A375 (cell line): ENCODE data around the gene PMPCA. TPM values are rescaled to one million over a fixed set of nuclear protein-coding genes. Genes with fewer than 3 reads are reported as not detected.

Experiments
- total RNA-seq: library from RNA; depleted of rRNA; stranded (reverse); fragments of >200 nt; shearing (Covaris generic); gene quantifications from 2 replicates; pipeline ENCODE4 v1.2.3, GENCODE V29; 2014; rRNA removed

The PMPCA gene, protein sequence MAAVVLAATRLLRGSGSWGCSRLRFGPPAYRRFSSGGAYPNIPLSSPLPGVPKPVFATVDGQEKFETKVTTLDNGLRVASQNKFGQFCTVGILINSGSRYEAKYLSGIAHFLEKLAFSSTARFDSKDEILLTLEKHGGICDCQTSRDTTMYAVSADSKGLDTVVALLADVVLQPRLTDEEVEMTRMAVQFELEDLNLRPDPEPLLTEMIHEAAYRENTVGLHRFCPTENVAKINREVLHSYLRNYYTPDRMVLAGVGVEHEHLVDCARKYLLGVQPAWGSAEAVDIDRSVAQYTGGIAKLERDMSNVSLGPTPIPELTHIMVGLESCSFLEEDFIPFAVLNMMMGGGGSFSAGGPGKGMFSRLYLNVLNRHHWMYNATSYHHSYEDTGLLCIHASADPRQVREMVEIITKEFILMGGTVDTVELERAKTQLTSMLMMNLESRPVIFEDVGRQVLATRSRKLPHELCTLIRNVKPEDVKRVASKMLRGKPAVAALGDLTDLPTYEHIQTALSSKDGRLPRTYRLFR
- total RNA-seq: 96.6 and 103 TPM in 2 replicates

DNA sequence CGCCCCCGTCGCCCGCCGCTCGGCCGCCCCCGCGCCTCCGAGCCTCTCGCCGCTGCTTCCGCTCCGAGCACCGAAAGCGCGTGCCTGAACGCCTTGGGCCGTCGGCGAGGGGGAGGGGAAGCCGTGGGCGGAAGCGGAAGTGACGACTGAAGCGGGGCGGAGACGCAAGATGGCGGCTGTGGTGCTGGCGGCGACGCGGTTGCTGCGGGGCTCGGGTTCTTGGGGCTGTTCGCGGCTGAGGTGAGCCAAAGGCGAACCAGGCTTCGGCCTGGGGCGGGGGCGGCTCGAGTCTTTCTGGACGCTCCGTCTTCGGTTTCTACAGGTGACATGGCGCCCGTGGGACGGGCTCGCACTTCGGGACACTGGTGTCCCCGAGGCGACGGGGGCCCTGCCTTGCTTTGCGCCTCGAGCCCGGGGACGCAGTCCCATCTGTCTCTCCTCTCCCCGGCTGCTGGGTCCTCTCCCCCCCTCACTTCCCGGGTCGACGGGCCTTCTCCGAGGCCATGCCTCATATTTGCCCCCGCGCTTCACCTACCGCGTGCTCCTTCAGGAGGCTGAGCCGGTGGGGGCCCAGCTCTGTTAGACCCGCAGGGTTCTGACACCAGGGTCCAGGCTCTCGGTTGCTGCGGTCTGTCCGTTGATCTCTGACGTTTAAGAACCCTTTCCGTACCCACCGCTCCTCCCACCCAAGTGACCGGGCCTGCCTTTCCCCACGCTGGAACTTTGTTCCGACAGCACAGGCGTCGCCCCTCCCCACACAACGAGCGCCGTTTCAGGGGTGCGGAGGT is at the start of gene PMPCA, which contains the start of gene ENTR1:
Gene PMPCA (plus strand): TSS at position 159 of the 788 bp plus-strand sequence. CDS start 11 bp downstream, at position 170.
Gene ENTR1 (minus strand): TSS at position 115 of the 788 bp plus-strand sequence. CDS start 217 bp downstream, outside the sequence.

DNA sequence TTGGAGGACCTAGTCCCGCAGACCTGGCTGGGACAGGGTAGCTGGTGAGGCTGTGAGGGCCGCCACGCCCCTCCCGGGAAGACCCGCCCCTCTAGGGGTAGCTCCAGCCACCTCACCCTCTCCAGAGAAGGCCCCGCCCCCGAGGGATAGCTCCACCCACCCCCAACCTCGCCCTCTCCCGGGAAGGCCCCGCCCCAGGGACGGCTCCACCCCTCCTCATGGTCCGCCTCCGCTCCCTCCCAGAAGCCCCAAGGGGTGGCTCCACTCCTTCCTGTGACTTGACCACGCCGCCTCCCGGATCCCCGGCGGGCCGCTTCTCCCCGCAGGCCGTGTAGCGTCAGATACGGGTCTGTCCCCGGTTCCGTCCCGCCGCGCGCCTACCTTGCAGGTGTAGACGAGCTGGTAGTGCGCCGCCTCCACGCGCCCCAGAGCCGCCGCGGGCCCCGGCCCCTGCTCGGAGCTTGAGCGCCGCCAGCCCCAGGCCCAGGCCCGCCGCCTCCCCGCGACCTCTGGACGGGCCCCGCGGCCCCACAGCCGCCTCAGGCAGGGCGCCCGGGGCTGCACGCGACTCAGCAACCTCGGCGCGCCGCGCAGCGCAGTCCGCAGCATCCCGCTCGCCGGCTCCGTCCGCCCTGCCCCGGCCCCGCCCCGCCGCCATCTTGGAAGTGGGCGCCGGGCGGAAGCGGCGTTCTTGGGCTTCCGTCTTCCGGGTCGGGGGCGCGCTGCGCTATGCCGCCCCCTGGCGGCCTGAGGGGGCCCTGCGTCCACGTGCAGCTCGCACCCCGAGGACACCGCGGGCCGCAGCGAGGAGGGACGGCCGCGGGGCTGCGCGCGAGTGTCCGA is 47.1 kb upstream of the PMPCA start, which contains the start of gene DNLZ:
Gene DNLZ (minus strand): TSS at position 639 of the 843 bp plus-strand sequence. CDS start 30 bp downstream, at position 609.

DNA sequence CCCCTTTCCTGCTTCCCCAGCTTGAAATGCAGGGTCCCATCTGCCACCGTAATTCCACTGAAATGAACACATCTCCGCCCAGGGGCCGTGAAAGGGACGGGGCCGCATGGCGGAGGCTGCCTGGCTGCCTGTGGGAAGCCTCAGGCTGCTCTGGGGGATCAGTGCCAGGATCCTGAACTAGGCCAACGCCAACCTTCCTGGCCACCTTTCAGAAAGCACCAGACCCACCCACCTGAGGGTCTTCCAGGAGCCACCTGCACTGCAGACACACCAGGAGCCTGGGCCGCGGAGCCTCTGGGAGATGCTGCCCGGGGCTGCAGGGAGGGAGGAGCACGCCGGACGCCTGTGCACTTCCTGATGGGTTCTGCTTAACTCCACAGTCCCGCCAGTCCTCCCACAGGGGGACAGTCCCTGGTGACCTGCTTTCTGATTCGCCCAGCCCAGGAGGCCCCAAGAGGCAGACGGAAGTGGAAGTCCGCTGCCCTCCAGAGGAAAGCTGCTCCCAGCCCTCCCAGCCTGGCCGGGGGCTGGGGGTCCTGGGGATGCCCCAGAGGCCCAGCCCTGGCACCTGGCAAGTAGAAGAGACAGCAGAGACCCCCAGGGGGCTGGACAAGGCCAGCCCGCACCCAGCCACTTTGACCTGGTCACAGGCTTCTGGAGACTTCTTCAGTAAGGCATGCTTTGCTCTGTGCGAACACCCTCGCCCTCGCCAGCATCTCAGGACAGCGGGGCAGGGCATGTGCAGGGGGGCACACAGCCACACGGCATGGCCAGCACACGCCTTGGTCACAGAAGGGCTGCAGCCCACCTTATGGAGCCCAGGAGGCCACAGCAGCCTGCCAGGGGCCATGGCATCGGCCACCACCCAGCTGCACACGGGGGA is 36.9 kb upstream of the PMPCA start, which contains the start of gene CARD9:
Gene CARD9 (minus strand): TSS at position 370 of the 883 bp plus-strand sequence. CDS start 1,591 bp downstream, outside the sequence.

DNA sequence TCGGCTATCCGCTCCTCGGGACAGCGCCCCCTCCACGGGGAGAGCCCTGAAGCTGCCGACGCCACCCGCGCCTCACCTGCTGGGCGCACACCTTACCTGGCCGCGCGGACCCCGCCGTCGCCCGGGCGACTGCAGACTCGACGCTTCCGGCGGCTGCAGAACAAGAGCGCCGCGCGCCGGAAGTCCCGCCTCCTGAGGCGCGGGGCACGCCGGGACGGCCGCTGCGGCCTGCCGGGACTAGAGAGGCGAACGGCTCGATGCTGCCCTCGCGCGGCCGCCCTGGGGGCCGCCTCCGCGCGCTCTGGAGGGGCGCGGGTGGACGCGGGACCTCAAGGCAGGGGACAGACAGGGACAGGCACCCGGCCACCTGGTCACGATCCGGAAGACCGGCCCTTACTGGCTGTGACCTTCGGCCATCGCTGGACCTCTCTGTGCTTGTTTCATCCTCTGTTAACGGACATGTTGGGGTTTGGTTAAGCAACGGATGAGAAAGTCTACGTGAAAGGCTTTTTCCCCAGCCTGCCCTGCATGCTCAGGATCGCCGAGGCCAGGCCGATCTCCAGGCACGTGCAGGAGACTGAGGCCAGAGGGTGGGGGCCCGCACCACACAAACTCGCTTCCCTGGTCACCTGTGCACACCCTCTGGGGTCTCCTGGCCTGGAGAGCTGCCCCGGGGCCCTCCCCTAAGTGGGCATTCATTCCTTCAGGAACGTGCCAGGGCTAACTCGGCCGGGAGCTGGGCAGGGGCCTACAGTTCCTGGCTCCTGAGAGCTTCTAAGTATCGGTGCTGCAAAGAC is 10.2 kb upstream of the PMPCA start, which contains the start of gene SNAPC4:
Gene SNAPC4 (minus strand): TSS at position 133 of the 797 bp plus-strand sequence. CDS start 1,742 bp downstream, outside the sequence.

DNA sequence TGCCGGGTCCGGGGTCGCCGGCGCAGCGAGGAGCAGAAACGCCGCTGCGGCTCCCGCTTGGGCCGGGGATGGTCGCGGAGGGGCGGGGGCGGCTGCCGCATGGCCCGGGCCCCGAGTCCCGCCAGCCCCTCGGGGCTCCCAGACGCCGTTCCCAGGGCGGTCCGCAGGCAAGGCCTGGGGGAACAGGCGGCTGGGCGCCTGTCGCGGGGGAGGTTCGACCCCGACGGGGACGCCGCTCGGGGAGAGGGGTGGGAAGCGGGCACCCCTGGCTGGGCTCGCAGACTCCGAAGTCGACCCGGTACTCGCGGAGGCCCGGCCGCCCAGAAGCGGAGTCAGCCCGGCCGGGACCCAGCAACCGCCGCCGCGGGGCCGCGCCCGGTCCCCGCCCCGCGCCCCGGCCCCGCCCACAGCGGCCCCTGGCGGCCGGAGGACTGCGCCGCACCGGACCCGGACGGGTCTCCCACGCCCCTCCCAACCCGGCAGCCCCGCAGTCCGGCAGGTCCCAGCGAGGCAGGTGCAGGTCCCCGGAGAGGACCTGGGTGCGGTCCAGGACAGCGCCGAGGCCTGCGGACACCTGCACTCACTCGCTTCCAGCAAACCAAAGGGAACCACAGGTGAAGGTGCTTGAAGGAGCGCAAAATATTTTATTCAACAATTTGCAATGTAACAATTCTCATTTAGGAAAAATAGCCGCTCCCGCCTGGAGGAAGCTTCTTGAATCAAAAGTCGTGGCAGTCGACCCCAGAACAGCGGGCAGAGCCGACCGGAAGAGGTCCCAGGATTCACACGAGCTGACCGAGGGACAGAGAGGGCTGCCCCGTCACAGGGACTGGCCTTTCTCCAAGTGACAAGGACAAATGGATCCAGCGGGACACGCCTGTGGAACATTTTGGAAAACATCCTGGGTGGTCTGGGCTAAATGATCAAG is 29.3 kb downstream of the PMPCA start, which contains the start of gene INPP5E:
Gene INPP5E (minus strand): TSS at position 365 of the 928 bp plus-strand sequence. CDS start 426 bp downstream, outside the sequence.

Other genes starting within 250 kb of the PMPCA start
- gene LHX3, start 205.5 kb upstream of the PMPCA start, total RNA-seq: not detected in 2 replicates
- 26.9 and 30.1 TPM in 2 replicates for gene QSOX2, start 164.8 kb upstream of the PMPCA start, total RNA-seq
- gene CCDC187, start 106.6 kb upstream of the PMPCA start, total RNA-seq: under 0.01 TPM in 1 of 2 replicates, not detected in the other
- 65.9 and 73.6 TPM in 2 replicates for gene GPSM1, start 83.1 kb upstream of the PMPCA start, total RNA-seq
- 50.1 and 56.7 TPM in 2 replicates for gene DNLZ, start 46.9 kb upstream of the PMPCA start, total RNA-seq
- gene CARD9, start 37.0 kb upstream of the PMPCA start, total RNA-seq: 2.5 and 4.3 TPM in 2 replicates
- 19.1 and 21.4 TPM in 2 replicates for gene SNAPC4, start 10.5 kb upstream of the PMPCA start, total RNA-seq
- gene ENTR1, start within 50 bp of the PMPCA start, total RNA-seq: 128 TPM in 2 replicates
- 11.2 and 11.9 TPM in 2 replicates for gene INPP5E, start 29.2 kb downstream of the PMPCA start, total RNA-seq
- gene SEC16A, start 72.4 kb downstream of the PMPCA start, total RNA-seq: 24.2 and 27.2 TPM in 2 replicates
- 18.7 and 24.1 TPM in 2 replicates for gene NOTCH1, start 135.4 kb downstream of the PMPCA start, total RNA-seq